ENCODE measurements around the gene DIP2B. TPM values are rescaled to one million over a fixed set of nuclear protein-coding genes. Genes with fewer than 3 reads are reported as not detected.

DIP2B gene
- total and polyA plus RNA-seq, 12 donors, result 3.4 to 46.6 (median 25.0) TPM

- H3K27me3 ChIP-seq, result no peaks in the 10 kb centered on the region
- no peak overlapping the region for H3K27ac ChIP-seq
- peaks cover 0 to 9% of the 10 kb centered on the region in 2 donors for H3K4me1 ChIP-seq (replicated peaks in 1 of 2)
- TF ChIP-seq POLR2A (IDR thresholded peaks at IDR 0.05) (no peak), CTCF (IDR thresholded peaks at IDR 0.05) (no peak)
- intact Hi-C loops (cut with DNase I), result no loop called here
- WGBS, 4 donors, result 86 to 94% (median 91%) methylated on average over 7 to 9 of the region's 9 CpGs
- no peak for DNase-seq
- H3K4me3 ChIP-seq, result no peak overlapping the region
- no peaks in the 10 kb centered on the region for H3K9me3 ChIP-seq (replicated peaks in 1 of 3)
- H3K36me3 ChIP-seq (replicated peaks in 1 of 2), result peaks cover 0 to 14% of the 10 kb centered on the region in 2 donors
Measured at GRCh38 chr12:50776749-50777728, 272.3 kb downstream of the DIP2B start.

- Histone ChIP-seq H3K9me3 (replicated peaks in 1 of 3) (no peaks in the 10 kb centered on the region), H3K27ac (no peak overlapping the region), H3K4me3 (no peak overlapping the region), H3K4me1 (replicated peaks in 1 of 2) (peaks cover 0 to 5% of the 10 kb centered on the region in 2 donors), H3K36me3 (replicated peaks in 1 of 2) (peaks cover 0 to 18% of the 10 kb centered on the region in 2 donors), H3K27me3 (no peaks in the 10 kb centered on the region)
- WGBS, 4 donors, result 90 to 98% (median 96%) methylated on average over 8 of the region's 8 CpGs
- DNase-seq, result no peak
- intact Hi-C loops (cut with DNase I), result no loop called here
- TF ChIP-seq POLR2A (IDR thresholded peaks at IDR 0.05), result no peak
Measured at GRCh38 chr12:50778663-50779590, 274.1 kb downstream of the DIP2B start.

- Histone ChIP-seq H3K4me3 (no peak overlapping the region), H3K27me3 (no peaks in the 10 kb centered on the region), H3K27ac (no peak overlapping the region), H3K9me3 (replicated peaks in 1 of 3) (no peaks in the 10 kb centered on the region), H3K36me3 (replicated peaks in 1 of 2) (peaks cover 0 to 18% of the 10 kb centered on the region in 2 donors), H3K4me1 (replicated peaks in 1 of 2) (no peaks in the 10 kb centered on the region)
- WGBS, 4 donors, result 87 to 93% (median 91%) methylated on average over 4 of the region's 4 CpGs
- no peak for DNase-seq
- intact Hi-C loops (cut with DNase I), result no loop called here
- TF ChIP-seq POLR2A (IDR thresholded peaks at IDR 0.05) (no peak), CTCF (IDR thresholded peaks at IDR 0.05) (no peak)
Measured at GRCh38 chr12:50780013-50780412, 275.2 kb downstream of the DIP2B start.

- Histone ChIP-seq H3K4me3 (no peak overlapping the region), H3K9me3 (replicated peaks in 1 of 3) (no peaks in the 10 kb centered on the region), H3K27ac (no peak overlapping the region), H3K36me3 (replicated peaks in 1 of 2) (peaks cover 0 to 18% of the 10 kb centered on the region in 2 donors), H3K27me3 (no peaks in the 10 kb centered on the region), H3K4me1 (replicated peaks in 1 of 2) (no peaks in the 10 kb centered on the region)
- no peak for TF ChIP-seq CTCF (IDR thresholded peaks at IDR 0.05)
- intact Hi-C loops (cut with DNase I), result no loop called here
- DNase-seq, result no peak
- 94 to 98% (median 95%) methylated on average over 4 of the region's 4 CpGs for WGBS, 4 donors
Measured at GRCh38 chr12:50784501-50784900, 279.7 kb downstream of the DIP2B start.

All from adrenal gland (tissue), 12 donors.